GM12878 (cell line): Measurements from ENCODE around the gene PIPOX. TPM values are rescaled to one million over a fixed set of nuclear protein-coding genes. Genes with fewer than 3 reads are reported as not detected.

Source experiments
- BMI1 ChIP-seq: fragments of 450-650 bp; IDR thresholded peaks from 2 replicates; pipeline ENCODE4 v1.6.1; 2016; ENCODE audit warnings: mild to moderate bottlenecking, moderate library complexity, borderline replicate concordance
- CHD1 ChIP-seq: IDR thresholded peaks from 2 replicates; pipeline ENCODE4 v1.6.1; 2012; ENCODE audit warnings: low read depth, low read length, improper control_type of control experiment
- MYC ChIP-seq: IDR thresholded peaks from 2 replicates; pipeline ENCODE4 v1.6.1; 2011; ENCODE audit warnings: mild to moderate bottlenecking, low read length, moderate library complexity, inconsistent platforms; ENCODE audit not compliant: insufficient read depth, insufficient replicate concordance, insufficient read length, severe bottlenecking
- PAX8 ChIP-seq: fragments of 450-650 bp; IDR thresholded peaks from 2 replicates; pipeline ENCODE4 v1.6.1; 2017; ENCODE audit warnings: mild to moderate bottlenecking, moderate library complexity
- SIX5 ChIP-seq: IDR thresholded peaks from 2 replicates; pipeline ENCODE4 v1.6.1; 2011; ENCODE audit warnings: mild to moderate bottlenecking, low read depth, low read length, moderate library complexity; ENCODE audit not compliant: severe bottlenecking
- polyA plus RNA-seq, 11 experiments: library from polyadenylated mRNA; depleted of rRNA in 4 of 11; unstranded in 6 of 11; stranded (reverse) in 5 of 11; fragments of >200 nt; fragmentation: Nextera tagmentation in 4 of 11; fragmentation: Illumina TruSeq in 1 of 11; extraction: Ambion mirVana in 4 of 11; extraction: Trizol in 1 of 11; gene quantifications; 1 replicate in 1 of 11; 2 replicates in 10 of 11; pipeline versions ENCODE4 v1.2.1 to v1.2.3, GENCODE V29; 2011 to 2016; ENCODE audit warnings: inconsistent platforms in 2 of 11, missing spikeins in 2 of 11, low read depth in 1 of 11
- total RNA-seq, 4 experiments: library from RNA; depleted of rRNA in 3 of 4; stranded (reverse); fragments of >200 nt in 3 of 4; fragmentation: Illumina TruSeq in 1 of 4; extraction: Trizol in 1 of 4; gene quantifications; 2 replicates each; pipeline versions ENCODE4 v1.2.1 to v1.2.3, GENCODE V29; 2013 to 2021
- TF ChIP-seq, protein P1 (sequence below): fragments of 450-650 bp; formaldehyde crosslinking; IDR thresholded peaks from 2 replicates; pipeline ENCODE4 v1.4.0; 2020; ENCODE audit warnings: mild to moderate bottlenecking, moderate library complexity
- TF ChIP-seq, protein P2 (sequence below): IDR thresholded peaks from 2 replicates; pipeline ENCODE4 v1.6.1; 2012; ENCODE audit warnings: low read length, inconsistent platforms
- TF ChIP-seq, protein P3 (sequence below): IDR thresholded peaks from 2 replicates; pipeline ENCODE4 v1.6.1; 2012; ENCODE audit warnings: low read depth, low read length, improper control_type of control experiment
- TF ChIP-seq, protein P4 (sequence below): fragments of 450-650 bp; formaldehyde crosslinking; IDR thresholded peaks from 2 replicates; pipeline ENCODE4 v1.5.0; 2022; ENCODE audit warnings: mild to moderate bottlenecking, missing genetic modification characterization

PIPOX gene
- total and polyA plus RNA-seq, 10 of the 15 experiments (the other 5 are each of a cell fraction or from before 2014, with no cell fraction given), result 0.22 to 1.4 (median 0.56) TPM; not detected in 1

DNA sequence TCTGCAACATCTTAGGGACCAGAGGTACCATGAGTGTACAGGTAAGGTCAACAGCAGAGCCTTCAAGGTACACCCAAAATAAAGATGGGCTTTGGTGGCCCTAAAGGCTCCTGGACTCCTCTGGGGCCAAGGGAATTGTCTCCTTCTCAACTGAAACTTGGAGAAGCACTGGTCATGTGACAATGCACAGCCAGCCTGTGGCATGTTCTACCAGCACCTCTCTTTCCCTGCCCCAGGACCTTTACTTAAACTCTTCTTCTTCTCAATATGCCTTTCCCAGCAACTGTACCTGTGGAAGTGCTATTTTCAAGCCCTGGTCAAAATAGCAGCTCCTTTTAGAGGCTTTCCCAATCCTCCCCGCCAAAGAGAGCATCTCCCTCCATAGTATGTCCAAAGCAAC lies 28.4 kb downstream of the PIPOX start (continued):
- TF ChIP-seq, protein P1, sequence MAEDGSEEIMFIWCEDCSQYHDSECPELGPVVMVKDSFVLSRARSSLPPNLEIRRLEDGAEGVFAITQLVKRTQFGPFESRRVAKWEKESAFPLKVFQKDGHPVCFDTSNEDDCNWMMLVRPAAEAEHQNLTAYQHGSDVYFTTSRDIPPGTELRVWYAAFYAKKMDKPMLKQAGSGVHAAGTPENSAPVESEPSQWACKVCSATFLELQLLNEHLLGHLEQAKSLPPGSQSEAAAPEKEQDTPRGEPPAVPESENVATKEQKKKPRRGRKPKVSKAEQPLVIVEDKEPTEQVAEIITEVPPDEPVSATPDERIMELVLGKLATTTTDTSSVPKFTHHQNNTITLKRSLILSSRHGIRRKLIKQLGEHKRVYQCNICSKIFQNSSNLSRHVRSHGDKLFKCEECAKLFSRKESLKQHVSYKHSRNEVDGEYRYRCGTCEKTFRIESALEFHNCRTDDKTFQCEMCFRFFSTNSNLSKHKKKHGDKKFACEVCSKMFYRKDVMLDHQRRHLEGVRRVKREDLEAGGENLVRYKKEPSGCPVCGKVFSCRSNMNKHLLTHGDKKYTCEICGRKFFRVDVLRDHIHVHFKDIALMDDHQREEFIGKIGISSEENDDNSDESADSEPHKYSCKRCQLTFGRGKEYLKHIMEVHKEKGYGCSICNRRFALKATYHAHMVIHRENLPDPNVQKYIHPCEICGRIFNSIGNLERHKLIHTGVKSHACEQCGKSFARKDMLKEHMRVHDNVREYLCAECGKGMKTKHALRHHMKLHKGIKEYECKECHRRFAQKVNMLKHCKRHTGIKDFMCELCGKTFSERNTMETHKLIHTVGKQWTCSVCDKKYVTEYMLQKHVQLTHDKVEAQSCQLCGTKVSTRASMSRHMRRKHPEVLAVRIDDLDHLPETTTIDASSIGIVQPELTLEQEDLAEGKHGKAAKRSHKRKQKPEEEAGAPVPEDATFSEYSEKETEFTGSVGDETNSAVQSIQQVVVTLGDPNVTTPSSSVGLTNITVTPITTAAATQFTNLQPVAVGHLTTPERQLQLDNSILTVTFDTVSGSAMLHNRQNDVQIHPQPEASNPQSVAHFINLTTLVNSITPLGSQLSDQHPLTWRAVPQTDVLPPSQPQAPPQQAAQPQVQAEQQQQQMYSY (CRISPR knock-in tag), result no peak
- TF ChIP-seq BMI1, result no peak
- no peak for TF ChIP-seq SIX5
- TF ChIP-seq CHD1, result no peak
- TF ChIP-seq, protein P2, sequence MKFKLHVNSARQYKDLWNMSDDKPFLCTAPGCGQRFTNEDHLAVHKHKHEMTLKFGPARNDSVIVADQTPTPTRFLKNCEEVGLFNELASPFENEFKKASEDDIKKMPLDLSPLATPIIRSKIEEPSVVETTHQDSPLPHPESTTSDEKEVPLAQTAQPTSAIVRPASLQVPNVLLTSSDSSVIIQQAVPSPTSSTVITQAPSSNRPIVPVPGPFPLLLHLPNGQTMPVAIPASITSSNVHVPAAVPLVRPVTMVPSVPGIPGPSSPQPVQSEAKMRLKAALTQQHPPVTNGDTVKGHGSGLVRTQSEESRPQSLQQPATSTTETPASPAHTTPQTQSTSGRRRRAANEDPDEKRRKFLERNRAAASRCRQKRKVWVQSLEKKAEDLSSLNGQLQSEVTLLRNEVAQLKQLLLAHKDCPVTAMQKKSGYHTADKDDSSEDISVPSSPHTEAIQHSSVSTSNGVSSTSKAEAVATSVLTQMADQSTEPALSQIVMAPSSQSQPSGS, result no peak
- TF ChIP-seq, protein P3, sequence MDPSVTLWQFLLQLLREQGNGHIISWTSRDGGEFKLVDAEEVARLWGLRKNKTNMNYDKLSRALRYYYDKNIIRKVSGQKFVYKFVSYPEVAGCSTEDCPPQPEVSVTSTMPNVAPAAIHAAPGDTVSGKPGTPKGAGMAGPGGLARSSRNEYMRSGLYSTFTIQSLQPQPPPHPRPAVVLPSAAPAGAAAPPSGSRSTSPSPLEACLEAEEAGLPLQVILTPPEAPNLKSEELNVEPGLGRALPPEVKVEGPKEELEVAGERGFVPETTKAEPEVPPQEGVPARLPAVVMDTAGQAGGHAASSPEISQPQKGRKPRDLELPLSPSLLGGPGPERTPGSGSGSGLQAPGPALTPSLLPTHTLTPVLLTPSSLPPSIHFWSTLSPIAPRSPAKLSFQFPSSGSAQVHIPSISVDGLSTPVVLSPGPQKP, result no peak
- no peak for TF ChIP-seq PAX8
- TF ChIP-seq, protein P4, sequence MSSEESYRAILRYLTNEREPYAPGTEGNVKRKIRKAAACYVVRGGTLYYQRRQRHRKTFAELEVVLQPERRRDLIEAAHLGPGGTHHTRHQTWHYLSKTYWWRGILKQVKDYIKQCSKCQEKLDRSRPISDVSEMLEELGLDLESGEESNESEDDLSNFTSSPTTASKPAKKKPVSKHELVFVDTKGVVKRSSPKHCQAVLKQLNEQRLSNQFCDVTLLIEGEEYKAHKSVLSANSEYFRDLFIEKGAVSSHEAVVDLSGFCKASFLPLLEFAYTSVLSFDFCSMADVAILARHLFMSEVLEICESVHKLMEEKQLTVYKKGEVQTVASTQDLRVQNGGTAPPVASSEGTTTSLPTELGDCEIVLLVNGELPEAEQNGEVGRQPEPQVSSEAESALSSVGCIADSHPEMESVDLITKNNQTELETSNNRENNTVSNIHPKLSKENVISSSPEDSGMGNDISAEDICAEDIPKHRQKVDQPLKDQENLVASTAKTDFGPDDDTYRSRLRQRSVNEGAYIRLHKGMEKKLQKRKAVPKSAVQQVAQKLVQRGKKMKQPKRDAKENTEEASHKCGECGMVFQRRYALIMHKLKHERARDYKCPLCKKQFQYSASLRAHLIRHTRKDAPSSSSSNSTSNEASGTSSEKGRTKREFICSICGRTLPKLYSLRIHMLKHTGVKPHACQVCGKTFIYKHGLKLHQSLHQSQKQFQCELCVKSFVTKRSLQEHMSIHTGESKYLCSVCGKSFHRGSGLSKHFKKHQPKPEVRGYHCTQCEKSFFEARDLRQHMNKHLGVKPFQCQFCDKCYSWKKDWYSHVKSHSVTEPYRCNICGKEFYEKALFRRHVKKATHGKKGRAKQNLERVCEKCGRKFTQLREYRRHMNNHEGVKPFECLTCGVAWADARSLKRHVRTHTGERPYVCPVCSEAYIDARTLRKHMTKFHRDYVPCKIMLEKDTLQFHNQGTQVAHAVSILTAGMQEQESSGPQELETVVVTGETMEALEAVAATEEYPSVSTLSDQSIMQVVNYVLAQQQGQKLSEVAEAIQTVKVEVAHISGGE (CRISPR knock-in tag), result no peak
- no peak for TF ChIP-seq MYC
- TF ChIP-seq, all 136 proteins: peak for 0
